CD4-positive, alpha-beta T cell (primary cell): ENCODE data around the gene RS1. TPM values are rescaled to one million over a fixed set of nuclear protein-coding genes. Genes with fewer than 3 reads are reported as not detected.

ENCODE experiments used
- ATAC-seq: fragments of 200-7000 bp; cut with Tn5 transposase; one replicate; pipeline ENCODE4 v1.10.0; 2022; ENCODE audit warnings: mild to moderate bottlenecking; ENCODE audit not compliant: poor library complexity
- CTCF ChIA-PET: fragments of 350-600 bp; sonication (Branson Sonifier 250); formaldehyde crosslinking; loops from one replicate; lab custom pipeline; 2021; ENCODE audit warnings: antibody characterized with exemption, inconsistent platforms; lab: Charles Lee
- POLR2A ChIA-PET: fragments of 350-600 bp; sonication (Branson Sonifier 250); formaldehyde crosslinking; loops from one replicate; lab custom pipeline; 2021; ENCODE audit warnings: antibody characterized with exemption, inconsistent platforms; lab: Charles Lee
- DNase-seq, 14 experiments: peaks; one replicate each; pipeline ENCODE4 v3.0.0-alpha.2; 2013 to 2020; ENCODE audit warnings: mixed read lengths in 2 of 14
- H3K27ac ChIP-seq, 2 donors: one replicate each; pipeline versions ENCODE4 v1.5.1 to v1.7.0; 2013; ENCODE audit warnings: low read length in 2 of 2, low read depth in 1 of 2, mild to moderate bottlenecking in 1 of 2
- H3K27me3 ChIP-seq, 2 experiments: 1 replicate in 1 of 2; 2 replicates in 1 of 2; pipeline versions ENCODE4 v1.6.1 to v1.7.0; 2013; ENCODE audit warnings: low read length in 2 of 2, control low read depth in 1 of 2, mild to moderate bottlenecking in 1 of 2, moderate library complexity in 1 of 2; ENCODE audit not compliant: insufficient read depth in 2 of 2, control insufficient read depth in 1 of 2
- H3K36me3 ChIP-seq: one replicate; pipeline ENCODE4 v1.6.1; 2013; ENCODE audit warnings: low read length, control low read depth; ENCODE audit not compliant: insufficient read depth
- H3K4me1 ChIP-seq: one replicate; pipeline ENCODE4 v1.6.1; 2013; ENCODE audit warnings: low read length, control low read depth; ENCODE audit not compliant: insufficient read depth
- H3K4me3 ChIP-seq: one replicate; pipeline ENCODE4 v1.5.1; 2013; ENCODE audit warnings: mild to moderate bottlenecking, low read length, moderate library complexity
- H3K9me3 ChIP-seq, 2 experiments: 1 replicate in 1 of 2; 2 replicates in 1 of 2; pipeline versions ENCODE4 v1.6.1 to v1.7.0; 2013; ENCODE audit warnings: low read length in 2 of 2, mild to moderate bottlenecking in 2 of 2, control low read depth in 1 of 2, moderate library complexity in 1 of 2; ENCODE audit not compliant: control insufficient read depth in 1 of 2, insufficient read depth in 1 of 2
- H3K27ac Mint-ChIP-seq: one replicate; pipeline ENCODE4 v1.8.0; 2020; ENCODE audit warnings: mixed read lengths
- H3K27me3 Mint-ChIP-seq: one replicate; pipeline ENCODE4 v1.8.0; 2021; ENCODE audit warnings: mixed read lengths
- H3K36me3 Mint-ChIP-seq: one replicate; pipeline ENCODE4 v1.8.0; 2021; ENCODE audit warnings: low read depth, mixed read lengths
- H3K4me1 Mint-ChIP-seq: one replicate; pipeline ENCODE4 v1.8.0; 2021; ENCODE audit warnings: low read depth, mixed read lengths
- H3K4me3 Mint-ChIP-seq: one replicate; pipeline ENCODE4 v1.8.0; 2020; ENCODE audit warnings: mild to moderate bottlenecking, mixed read lengths
- H3K9me3 Mint-ChIP-seq: one replicate; pipeline ENCODE4 v1.8.0; 2020; ENCODE audit warnings: mixed read lengths
- intact Hi-C, 2 experiments: fragments of 100-400 bp; cut with DNase I in 1 of 2; cut with micrococcal nuclease in 1 of 2; formaldehyde crosslinking; loops; one replicate each; pipeline versions ENCODE4 v1.15.1 to v1.9.0; 2023 to 2025; cut with DNase I, micrococcal nuclease
- total RNA-seq, 174 experiments: library from RNA in 2 of 174; stranded (reverse) in 2 of 174; gene quantifications; one replicate each; pipeline ENCODE4 v1.2.3 and lab custom pipeline; 2021 to 2026
- TF ChIP-seq, protein P1 (sequence below): fragments of 200-600 bp; IDR thresholded peaks from one replicate; pipeline ENCODE4 v1.8.0; 2022; ENCODE audit warnings: antibody characterized with exemption, mild to moderate bottlenecking

Gene RS1
- total RNA-seq, 2 experiments from 2014 or later, result not detected

DNA sequence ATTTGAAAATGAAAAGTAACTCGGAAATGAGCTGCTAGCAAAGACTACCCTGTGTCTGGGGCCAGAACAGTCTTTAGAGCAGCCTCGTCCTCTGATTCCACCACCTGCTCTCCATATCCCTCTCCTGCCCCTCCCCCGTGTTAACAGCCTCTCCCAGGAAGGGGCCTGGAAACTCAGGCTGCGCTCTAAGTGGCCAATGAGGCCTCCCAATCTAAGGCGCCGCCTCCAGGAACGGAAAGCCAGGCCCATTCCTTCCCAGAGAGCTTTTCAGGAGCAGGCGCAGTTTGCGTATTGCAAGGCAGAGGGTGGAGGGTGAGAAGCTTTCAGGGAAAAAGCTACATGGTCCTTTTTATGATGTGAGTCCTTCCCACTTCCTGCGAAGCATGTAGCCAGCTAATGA, 31.2 kb downstream of the RS1 start:
- DNase-seq, result no peak
- TF ChIP-seq, protein P1, sequence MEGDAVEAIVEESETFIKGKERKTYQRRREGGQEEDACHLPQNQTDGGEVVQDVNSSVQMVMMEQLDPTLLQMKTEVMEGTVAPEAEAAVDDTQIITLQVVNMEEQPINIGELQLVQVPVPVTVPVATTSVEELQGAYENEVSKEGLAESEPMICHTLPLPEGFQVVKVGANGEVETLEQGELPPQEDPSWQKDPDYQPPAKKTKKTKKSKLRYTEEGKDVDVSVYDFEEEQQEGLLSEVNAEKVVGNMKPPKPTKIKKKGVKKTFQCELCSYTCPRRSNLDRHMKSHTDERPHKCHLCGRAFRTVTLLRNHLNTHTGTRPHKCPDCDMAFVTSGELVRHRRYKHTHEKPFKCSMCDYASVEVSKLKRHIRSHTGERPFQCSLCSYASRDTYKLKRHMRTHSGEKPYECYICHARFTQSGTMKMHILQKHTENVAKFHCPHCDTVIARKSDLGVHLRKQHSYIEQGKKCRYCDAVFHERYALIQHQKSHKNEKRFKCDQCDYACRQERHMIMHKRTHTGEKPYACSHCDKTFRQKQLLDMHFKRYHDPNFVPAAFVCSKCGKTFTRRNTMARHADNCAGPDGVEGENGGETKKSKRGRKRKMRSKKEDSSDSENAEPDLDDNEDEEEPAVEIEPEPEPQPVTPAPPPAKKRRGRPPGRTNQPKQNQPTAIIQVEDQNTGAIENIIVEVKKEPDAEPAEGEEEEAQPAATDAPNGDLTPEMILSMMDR, result no peak
- H3K4me1 ChIP-seq, result no peaks in the 10 kb centered on the region
- ChIA-PET CTCF (no interaction called here), POLR2A (no interaction called here)
- Mint-ChIP-seq H3K27me3 (no peaks in the 10 kb centered on the region), H3K4me1 (no peaks in the 10 kb centered on the region), H3K4me3 (no peak overlapping the region), H3K36me3 (no peaks in the 10 kb centered on the region), H3K27ac (no peak overlapping the region), H3K9me3 (no peaks in the 10 kb centered on the region)
- H3K9me3 ChIP-seq, result no peaks in the 10 kb centered on the region
- ATAC-seq, result no peak
- intact Hi-C loops, result no loop called here
- H3K27ac ChIP-seq, result no peak overlapping the region
- no peaks in the 10 kb centered on the region for H3K27me3 ChIP-seq
- no peaks in the 10 kb centered on the region for H3K36me3 ChIP-seq
- no peak overlapping the region for H3K4me3 ChIP-seq

DNA sequence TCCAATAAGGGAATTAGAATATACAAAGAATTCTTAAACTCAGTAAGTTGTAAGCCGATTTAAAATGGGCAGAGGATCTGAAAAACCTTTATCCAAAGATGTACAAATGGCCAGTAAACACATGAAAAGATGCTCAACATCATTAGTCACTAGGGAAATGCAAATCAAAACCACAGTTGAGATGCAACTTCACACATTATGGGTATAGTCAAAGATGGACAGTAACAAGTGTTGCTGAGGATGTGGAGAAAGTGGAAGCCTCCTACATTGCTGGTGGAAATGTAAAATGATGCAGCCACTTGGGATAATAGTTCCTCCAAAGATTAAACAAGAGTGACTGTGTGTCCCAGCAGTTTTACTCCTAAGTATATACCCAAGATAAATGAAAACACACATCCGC, 32.6 kb downstream of the RS1 start:
- no peaks in the 10 kb centered on the region for H3K9me3 Mint-ChIP-seq
- H3K27ac Mint-ChIP-seq, result no peak overlapping the region
- TF ChIP-seq, protein P1, result no peak
- H3K4me3 Mint-ChIP-seq, result no peak overlapping the region
- Histone ChIP-seq H3K4me3 (no peak overlapping the region), H3K36me3 (no peaks in the 10 kb centered on the region), H3K9me3 (no peaks in the 10 kb centered on the region), H3K27ac (no peak overlapping the region), H3K27me3 (no peaks in the 10 kb centered on the region), H3K4me1 (no peaks in the 10 kb centered on the region)
- no peak for ATAC-seq
- H3K27me3 Mint-ChIP-seq, result no peaks in the 10 kb centered on the region
- ChIA-PET CTCF (no interaction called here), POLR2A (no interaction called here)
- DNase-seq, result no peak
- intact Hi-C loops, result no loop called here
- H3K36me3 Mint-ChIP-seq, result no peaks in the 10 kb centered on the region
- no peaks in the 10 kb centered on the region for H3K4me1 Mint-ChIP-seq

DNA sequence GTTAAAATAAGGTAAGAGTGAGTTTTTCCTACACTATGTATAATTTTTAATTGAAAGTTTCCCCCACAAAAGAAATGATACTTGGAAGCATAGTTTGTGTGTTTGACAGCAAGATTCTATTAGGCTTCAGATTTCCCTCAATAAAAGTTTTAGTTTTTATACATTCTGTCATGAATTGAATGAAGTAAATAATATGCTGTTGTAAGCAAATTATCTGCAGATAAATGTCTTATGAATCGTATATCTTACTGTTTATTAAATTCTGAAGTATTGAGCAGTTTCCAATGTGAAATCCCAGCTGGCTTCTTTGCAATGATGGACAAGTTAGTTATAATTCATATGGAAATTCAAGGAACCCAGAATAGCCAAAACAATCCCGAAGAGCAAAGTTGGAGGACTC, 33.5 kb downstream of the RS1 start:
- Histone ChIP-seq H3K27ac (no peak overlapping the region), H3K4me1 (no peaks in the 10 kb centered on the region), H3K27me3 (no peaks in the 10 kb centered on the region), H3K4me3 (no peak overlapping the region), H3K9me3 (no peaks in the 10 kb centered on the region), H3K36me3 (no peaks in the 10 kb centered on the region)
- H3K4me1 Mint-ChIP-seq, result no peaks in the 10 kb centered on the region
- POLR2A ChIA-PET, result no interaction called here
- CTCF ChIA-PET, result no interaction called here
- DNase-seq (no peak), ATAC-seq (no peak)
- TF ChIP-seq, protein P1, result no peak
- no peaks in the 10 kb centered on the region for H3K27me3 Mint-ChIP-seq
- H3K36me3 Mint-ChIP-seq, result no peaks in the 10 kb centered on the region
- intact Hi-C loops, result no loop called here
- no peak overlapping the region for H3K4me3 Mint-ChIP-seq
- H3K9me3 Mint-ChIP-seq, result no peaks in the 10 kb centered on the region
- H3K27ac Mint-ChIP-seq, result no peak overlapping the region
